A673 (cell line): ENCODE data around the gene FAM120A. TPM values are rescaled to one million over a fixed set of nuclear protein-coding genes. Genes with fewer than 3 reads are reported as not detected.

Experiments
- BruUV-seq: library from RNA; stranded (reverse); fragments of 400-500 nt; replicated peaks from 2 replicates; lab custom pipeline; 2021; lab: Mats Ljungman, UMichigan
- CTCF ChIA-PET: fragments of 300-600 bp; sonication (Branson Sonifier 250); formaldehyde crosslinking; loops from one replicate; lab custom pipeline; 2022; ENCODE audit warnings: antibody characterized with exemption; lab: Charles Lee
- POLR2A ChIA-PET: fragments of 300-600 bp; sonication (Branson Sonifier 250); formaldehyde crosslinking; loops from one replicate; lab custom pipeline; 2022; ENCODE audit warnings: antibody characterized with exemption; ENCODE audit not compliant: low non-redundant PET; lab: Charles Lee
- DNase-seq: peaks from one replicate; pipeline ENCODE4 v3.0.0-alpha.2; 2015; ENCODE audit warnings: low spot score
- H3K27ac ChIP-seq: fragments of 200-600 bp; sonication (generic); 2 replicates; pipeline ENCODE4 v1.5.1; 2016; ENCODE audit warnings: mixed run types, low read depth, mild to moderate bottlenecking, mixed read lengths, antibody characterized with exemption, low read length; ENCODE audit not compliant: poor library complexity, severe bottlenecking
- H3K27me3 ChIP-seq: fragments of 200-600 bp; sonication (generic); replicated peaks from 2 replicates; pipeline ENCODE4 v1.6.1; 2017; ENCODE audit warnings: mixed run types, low read depth, mild to moderate bottlenecking, mixed read lengths, antibody characterized with exemption, low read length; ENCODE audit not compliant: insufficient read depth, poor library complexity
- H3K36me3 ChIP-seq: fragments of 200-600 bp; sonication (generic); 2 replicates; pipeline ENCODE4 v1.6.1; 2016; ENCODE audit warnings: mixed run types, mild to moderate bottlenecking, mixed read lengths, antibody characterized with exemption, low read length; ENCODE audit not compliant: insufficient read depth, poor library complexity, severe bottlenecking
- H3K4me1 ChIP-seq: fragments of 200-600 bp; sonication (generic); 2 replicates; pipeline ENCODE4 v1.6.1; 2017; ENCODE audit warnings: mixed run types, mild to moderate bottlenecking, mixed read lengths, antibody characterized with exemption, low read length; ENCODE audit not compliant: insufficient read depth, poor library complexity, severe bottlenecking
- H3K4me3 ChIP-seq: fragments of 200-600 bp; sonication (generic); 2 replicates; pipeline ENCODE4 v1.5.1; 2016; ENCODE audit warnings: low read depth, mixed run types, mild to moderate bottlenecking, mixed read lengths, low read length; ENCODE audit not compliant: poor library complexity, severe bottlenecking
- H3K9me3 ChIP-seq: fragments of 200-600 bp; sonication (generic); 2 replicates; pipeline ENCODE4 v1.6.1; 2016; ENCODE audit warnings: mixed run types, low read depth, mild to moderate bottlenecking, mixed read lengths, antibody characterized with exemption, low read length; ENCODE audit not compliant: poor library complexity, severe bottlenecking
- CTCF ChIP-seq: fragments of 300-800, 200-600 bp; sonication (generic); conservative IDR thresholded peaks from 2 replicates; pipeline ENCODE4 v1.5.1; 2017; ENCODE audit warnings: low read depth, mild to moderate bottlenecking, antibody characterized with exemption, low read length, moderate library complexity, mixed read lengths
- EZH2 ChIP-seq: fragments of 200-600 bp; sonication (generic); IDR thresholded peaks from 2 replicates; pipeline ENCODE4 v1.6.1; 2017; ENCODE audit warnings: borderline replicate concordance, low read depth, mild to moderate bottlenecking, mixed read lengths, antibody characterized with exemption, low read length; ENCODE audit not compliant: poor library complexity, severe bottlenecking
- intact Hi-C: fragments of 100-400 bp; cut with micrococcal nuclease; formaldehyde crosslinking; loops from one replicate; pipeline ENCODE4 v1.10.0; 2022; ENCODE audit not compliant: unreplicated experiment
- total RNA-seq: library from RNA; stranded (reverse); gene quantifications from 2 replicates; pipeline ENCODE4 v1.2.3, GENCODE V29; 2021

Gene FAM120A
- total RNA-seq, 1 experiment from 2014 or later, result 91.0 TPM

DNA sequence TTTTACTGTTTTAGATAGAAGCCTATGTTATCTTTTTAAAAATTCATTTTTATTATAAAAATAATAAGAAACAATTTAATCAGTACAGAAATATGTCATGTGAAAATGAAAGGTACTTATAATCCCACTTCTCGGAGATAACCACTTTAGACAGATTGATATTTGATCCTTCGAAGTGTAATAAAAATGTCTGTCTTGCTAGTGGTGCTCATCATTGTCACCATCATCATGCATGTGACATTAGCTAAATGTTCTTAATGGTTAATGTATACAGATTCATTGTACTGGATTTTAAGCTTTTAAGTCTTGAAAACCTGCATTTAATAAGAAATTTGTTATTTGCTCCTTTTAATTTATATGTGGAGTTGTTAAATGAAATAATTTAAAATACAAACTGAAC, 32.0 kb downstream of the FAM120A start:
- Histone ChIP-seq H3K4me3 (no peak overlapping the region), H3K4me1 (peaks cover 4% of the 10 kb centered on the region), H3K27ac (no peak overlapping the region), H3K36me3 (peaks cover 23% of the 10 kb centered on the region), H3K27me3 (no peaks in the 10 kb centered on the region), H3K9me3 (no peaks in the 10 kb centered on the region)
- no TSS peak for BruUV-seq
- intact Hi-C loops, result no loop called here
- no peak for TF ChIP-seq CTCF
- TF ChIP-seq EZH2, result no peak
- ChIA-PET CTCF (no interaction called here), POLR2A (no interaction called here)
- no peak for DNase-seq

DNA sequence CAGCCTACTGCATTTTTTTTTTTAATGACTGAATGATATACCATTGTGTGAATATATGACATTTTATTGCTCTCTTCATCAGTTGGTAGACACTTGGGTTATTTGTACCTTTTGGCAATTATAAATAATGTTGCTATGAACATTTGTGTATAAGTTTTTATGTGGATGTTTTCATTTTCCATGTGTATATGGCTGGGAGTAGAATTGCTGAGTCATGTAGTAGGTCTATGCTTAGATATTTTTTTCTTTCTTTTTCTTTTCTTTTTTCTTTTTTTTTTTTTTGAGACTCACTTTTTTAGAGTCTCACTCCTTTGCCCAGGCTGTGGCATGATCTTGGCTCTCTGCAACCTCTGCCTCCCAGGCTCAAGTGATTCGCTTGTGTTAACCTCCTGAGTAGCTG, 34.8 kb downstream of the FAM120A start:
- ChIA-PET CTCF (no interaction called here), POLR2A (no interaction called here)
- no peak for DNase-seq
- Histone ChIP-seq H3K9me3 (no peaks in the 10 kb centered on the region), H3K4me3 (no peak overlapping the region), H3K4me1 (peaks cover 4% of the 10 kb centered on the region), H3K36me3 (peaks cover 23% of the 10 kb centered on the region), H3K27ac (peak overlapping the region; percentile 37), H3K27me3 (no peaks in the 10 kb centered on the region)
- no peak for TF ChIP-seq EZH2
- TF ChIP-seq CTCF, result no peak
- intact Hi-C loops, result no loop called here
- no TSS peak for BruUV-seq

- no peak for DNase-seq
- intact Hi-C loops, result no loop called here
- no peak for TF ChIP-seq CTCF
- TF ChIP-seq EZH2, result no peak
- H3K36me3 ChIP-seq, result peaks cover 23% of the 10 kb centered on the region
- H3K4me1 ChIP-seq, result peaks cover 4% of the 10 kb centered on the region
- no peaks in the 10 kb centered on the region for H3K27me3 ChIP-seq
- no peaks in the 10 kb centered on the region for H3K9me3 ChIP-seq
- no peak overlapping the region for H3K4me3 ChIP-seq
- BruUV-seq, result no TSS peak
- CTCF ChIA-PET, result no interaction called here
- POLR2A ChIA-PET, result no interaction called here
- no peak overlapping the region for H3K27ac ChIP-seq
These were observed 36.8 kb downstream of the FAM120A start for GRCh38 chr9:93488244-93488643.
